T-helper 2 cell treated with Interferon-gamma antibody and Interleukin-4, amounts not matched to agents 5 μg/mL and 100 μg/mL, for 36 hours (primary cell): ENCODE data around the gene NLRP11.

Experiments
- DNase-seq: peaks from one replicate; pipeline ENCODE4 v3.0.0; 2021; ENCODE audit warnings: low spot score
- H3K27ac Mint-ChIP-seq: one replicate; pipeline ENCODE4 v1.8.0; 2021; ENCODE audit warnings: mild to moderate bottlenecking, mixed read lengths
- H3K27me3 Mint-ChIP-seq: one replicate; pipeline ENCODE4 v1.8.0; 2021; ENCODE audit warnings: low read depth, mixed read lengths
- H3K36me3 Mint-ChIP-seq: one replicate; pipeline ENCODE4 v1.8.0; 2021; ENCODE audit warnings: low read depth, mixed read lengths
- H3K4me1 Mint-ChIP-seq: one replicate; pipeline ENCODE4 v1.8.0; 2021; ENCODE audit warnings: low read depth, mixed read lengths
- H3K4me3 Mint-ChIP-seq: one replicate; pipeline ENCODE4 v1.8.0; 2022; ENCODE audit warnings: mild to moderate bottlenecking, moderate library complexity, mixed read lengths
- H3K9me3 Mint-ChIP-seq: one replicate; pipeline ENCODE4 v1.8.0; 2021; ENCODE audit warnings: mixed read lengths

Gene NLRP11

GRCh38 chr19:55831846-55832245 lies at the start of gene NLRP11:
TSS of gene NLRP11 (minus strand) at chr19:55831999. CDS start at chr19:55818174, 13,825 bp downstream.
- Mint-ChIP-seq H3K27ac (no peak within 1 kb of the TSS), H3K4me3 (no peak within 1 kb of the TSS), H3K27me3 (no peaks in the 10 kb centered on the region), H3K4me1 (no peaks in the 10 kb centered on the region), H3K9me3 (peaks cover 29% of the 10 kb centered on the region), H3K36me3 (no peaks in the 10 kb centered on the region)
- DNase-seq, result no peak

GRCh38 chr19:55877211-55877610 lies 45.4 kb upstream of the NLRP11 start:
- DNase-seq, result no peak
- no peak overlapping the region for H3K27ac Mint-ChIP-seq
- H3K27me3 Mint-ChIP-seq, result no peaks in the 10 kb centered on the region
- peaks cover 66% of the 10 kb centered on the region for H3K9me3 Mint-ChIP-seq
- H3K4me1 Mint-ChIP-seq, result no peaks in the 10 kb centered on the region
- no peak overlapping the region for H3K4me3 Mint-ChIP-seq
- no peaks in the 10 kb centered on the region for H3K36me3 Mint-ChIP-seq

GRCh38 chr19:55870736-55871135 lies 38.9 kb upstream of the NLRP11 start:
- H3K4me1 Mint-ChIP-seq, result no peaks in the 10 kb centered on the region
- peaks cover 70% of the 10 kb centered on the region for H3K9me3 Mint-ChIP-seq
- DNase-seq, result no peak
- H3K27me3 Mint-ChIP-seq, result no peaks in the 10 kb centered on the region
- no peak overlapping the region for H3K27ac Mint-ChIP-seq
- no peaks in the 10 kb centered on the region for H3K36me3 Mint-ChIP-seq
- no peak overlapping the region for H3K4me3 Mint-ChIP-seq

- Mint-ChIP-seq H3K4me1 (no peaks in the 10 kb centered on the region), H3K36me3 (no peaks in the 10 kb centered on the region), H3K27me3 (no peaks in the 10 kb centered on the region), H3K4me3 (no peak overlapping the region), H3K9me3 (peaks cover 74% of the 10 kb centered on the region), H3K27ac (no peak overlapping the region)
- no peak for DNase-seq
Measured at GRCh38 chr19:55867101-55867500, 35.3 kb upstream of the NLRP11 start.

- Mint-ChIP-seq H3K4me3 (no peak overlapping the region), H3K4me1 (no peaks in the 10 kb centered on the region), H3K9me3 (peaks cover 77% of the 10 kb centered on the region)
Measured at GRCh38 chr19:55866521-55866920, 34.7 kb upstream of the NLRP11 start.

GRCh38 chr19:55858969-55859368 lies 27.2 kb upstream of the NLRP11 start:
- Mint-ChIP-seq H3K36me3 (no peaks in the 10 kb centered on the region), H3K27me3 (no peaks in the 10 kb centered on the region), H3K27ac (no peak overlapping the region), H3K9me3 (peaks cover 47% of the 10 kb centered on the region), H3K4me1 (no peaks in the 10 kb centered on the region), H3K4me3 (no peak overlapping the region)
- no peak for DNase-seq

More at GRCh38 chr19:55866521-55866920, 34.7 kb upstream of the NLRP11 start:
- no peaks in the 10 kb centered on the region for H3K27me3 Mint-ChIP-seq
- no peak for DNase-seq
- no peaks in the 10 kb centered on the region for H3K36me3 Mint-ChIP-seq
- H3K27ac Mint-ChIP-seq, result no peak overlapping the region

- Mint-ChIP-seq H3K36me3 (no peaks in the 10 kb centered on the region), H3K27me3 (no peaks in the 10 kb centered on the region), H3K9me3 (peaks cover 49% of the 10 kb centered on the region), H3K27ac (no peak overlapping the region), H3K4me3 (no peak overlapping the region), H3K4me1 (no peaks in the 10 kb centered on the region)
- DNase-seq, result no peak
Measured at GRCh38 chr19:55858401-55858800, 26.6 kb upstream of the NLRP11 start.

- no peaks in the 10 kb centered on the region for H3K27me3 Mint-ChIP-seq
- H3K9me3 Mint-ChIP-seq, result peaks cover 49% of the 10 kb centered on the region
- H3K4me3 Mint-ChIP-seq, result no peak overlapping the region
- DNase-seq, result no peak
- H3K36me3 Mint-ChIP-seq, result no peaks in the 10 kb centered on the region
- H3K4me1 Mint-ChIP-seq, result no peaks in the 10 kb centered on the region
- H3K27ac Mint-ChIP-seq, result no peak overlapping the region
Measured at GRCh38 chr19:55857974-55858373, 26.2 kb upstream of the NLRP11 start.

- H3K4me1 Mint-ChIP-seq, result no peaks in the 10 kb centered on the region
- DNase-seq, result no peak
- no peaks in the 10 kb centered on the region for H3K36me3 Mint-ChIP-seq
- H3K4me3 Mint-ChIP-seq, result no peak overlapping the region
- no peaks in the 10 kb centered on the region for H3K27me3 Mint-ChIP-seq
- H3K9me3 Mint-ChIP-seq, result peaks cover 53% of the 10 kb centered on the region
- no peak overlapping the region for H3K27ac Mint-ChIP-seq
Measured at GRCh38 chr19:55857149-55857548, 25.4 kb upstream of the NLRP11 start.

- Mint-ChIP-seq H3K27me3 (no peaks in the 10 kb centered on the region), H3K9me3 (peaks cover 50% of the 10 kb centered on the region), H3K27ac (no peak overlapping the region), H3K4me1 (no peaks in the 10 kb centered on the region), H3K36me3 (peaks cover 3% of the 10 kb centered on the region), H3K4me3 (no peak overlapping the region)
- no peak for DNase-seq
Measured at GRCh38 chr19:55855160-55855559, 23.4 kb upstream of the NLRP11 start.

- Mint-ChIP-seq H3K27ac (no peak overlapping the region), H3K4me1 (no peaks in the 10 kb centered on the region), H3K27me3 (no peaks in the 10 kb centered on the region), H3K36me3 (no peaks in the 10 kb centered on the region), H3K4me3 (no peak overlapping the region), H3K9me3 (peaks cover 49% of the 10 kb centered on the region)
- no peak for DNase-seq
Measured at GRCh38 chr19:55838906-55839305, 7.1 kb upstream of the NLRP11 start.

GRCh38 chr19:55838251-55838650 lies 6.5 kb upstream of the NLRP11 start:
- Mint-ChIP-seq H3K27me3 (no peaks in the 10 kb centered on the region), H3K4me1 (no peaks in the 10 kb centered on the region), H3K9me3 (peaks cover 46% of the 10 kb centered on the region), H3K27ac (no peak overlapping the region), H3K36me3 (no peaks in the 10 kb centered on the region), H3K4me3 (no peak overlapping the region)
- no peak for DNase-seq

GRCh38 chr19:55836340-55836739 lies 4.5 kb upstream of the NLRP11 start, which contains the start of gene NLRP4:
TSS of gene NLRP4 (plus strand) at chr19:55836540. CDS start at chr19:55852081, 15,541 bp downstream.
- Mint-ChIP-seq H3K27me3 (no peaks in the 10 kb centered on the region), H3K4me3 (no peak within 1 kb of the TSS), H3K9me3 (peaks cover 41% of the 10 kb centered on the region), H3K36me3 (no peaks in the 10 kb centered on the region), H3K27ac (no peak within 1 kb of the TSS), H3K4me1 (no peaks in the 10 kb centered on the region)
- DNase-seq, result no peak

- H3K27me3 Mint-ChIP-seq, result no peaks in the 10 kb centered on the region
- H3K27ac Mint-ChIP-seq, result no peak overlapping the region
- peaks cover 36% of the 10 kb centered on the region for H3K9me3 Mint-ChIP-seq
- no peaks in the 10 kb centered on the region for H3K36me3 Mint-ChIP-seq
- no peaks in the 10 kb centered on the region for H3K4me1 Mint-ChIP-seq
- no peak for DNase-seq
- no peak overlapping the region for H3K4me3 Mint-ChIP-seq
Measured at GRCh38 chr19:55832676-55833075, 877 bp upstream of the NLRP11 start.

- no peak overlapping the region for H3K27ac Mint-ChIP-seq
- no peaks in the 10 kb centered on the region for H3K27me3 Mint-ChIP-seq
- no peak for DNase-seq
- H3K4me3 Mint-ChIP-seq, result no peak overlapping the region
- peaks cover 24% of the 10 kb centered on the region for H3K9me3 Mint-ChIP-seq
- no peaks in the 10 kb centered on the region for H3K36me3 Mint-ChIP-seq
- no peaks in the 10 kb centered on the region for H3K4me1 Mint-ChIP-seq
Measured at GRCh38 chr19:55830656-55831055, 1.1 kb downstream of the NLRP11 start.
